Spleen (tissue), 7 donors: ENCODE results near the gene COMMD4.

ENCODE experiments used
- POLR2AphosphoS5 ChIP-seq, 3 donors: sonication (generic); formaldehyde crosslinking; IDR thresholded peaks; one replicate each; pipeline ENCODE4 v1.5.1; 2017; ENCODE audit warnings: antibody characterized with exemption in 3 of 3
- TF ChIP-seq, protein P1 (sequence below), 11 experiments: fragments of 200-600 bp in 7 of 11; fragments of 450-650 bp in 4 of 11; sonication (generic) in 4 of 11; IDR thresholded peaks in 8 of 11; conservative IDR thresholded peaks in 3 of 11; 1 replicate in 7 of 11; 2 replicates in 4 of 11; pipeline versions ENCODE4 v1.4.0 to v1.8.0; 2016 to 2021; ENCODE audit warnings: antibody characterized with exemption in 11 of 11, inconsistent platforms in 4 of 11, mild to moderate bottlenecking in 1 of 11
- donor health status: DM: no; HTN: no; CAD: no; lungs with moderate emphysema.
- donor health status: DM: no; HTN: no; CAD: no.
- donor health status: DM: no; HTN: no; CAD: no.

DNA sequence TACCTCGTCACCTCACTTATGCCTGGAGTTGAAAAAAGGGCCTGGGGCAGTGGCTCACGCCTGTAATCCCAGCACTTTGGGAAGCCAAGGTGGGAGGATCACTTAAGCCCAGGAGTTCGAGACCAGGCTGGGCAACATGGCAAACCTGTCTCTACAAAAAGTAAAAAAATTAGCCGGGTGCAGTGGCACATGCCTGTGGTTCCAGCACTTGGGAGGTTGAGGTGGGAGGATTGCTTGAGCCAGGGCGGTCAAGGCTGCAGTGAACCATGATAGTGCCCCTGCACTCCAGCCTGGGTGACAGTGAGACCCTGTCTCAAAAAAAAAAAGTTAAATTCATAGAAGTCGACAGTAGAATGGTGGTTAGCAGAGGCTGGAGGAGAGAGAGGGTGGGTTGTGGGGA is 6.4 kb downstream of the COMMD4 start:
- TF ChIP-seq, protein P1, sequence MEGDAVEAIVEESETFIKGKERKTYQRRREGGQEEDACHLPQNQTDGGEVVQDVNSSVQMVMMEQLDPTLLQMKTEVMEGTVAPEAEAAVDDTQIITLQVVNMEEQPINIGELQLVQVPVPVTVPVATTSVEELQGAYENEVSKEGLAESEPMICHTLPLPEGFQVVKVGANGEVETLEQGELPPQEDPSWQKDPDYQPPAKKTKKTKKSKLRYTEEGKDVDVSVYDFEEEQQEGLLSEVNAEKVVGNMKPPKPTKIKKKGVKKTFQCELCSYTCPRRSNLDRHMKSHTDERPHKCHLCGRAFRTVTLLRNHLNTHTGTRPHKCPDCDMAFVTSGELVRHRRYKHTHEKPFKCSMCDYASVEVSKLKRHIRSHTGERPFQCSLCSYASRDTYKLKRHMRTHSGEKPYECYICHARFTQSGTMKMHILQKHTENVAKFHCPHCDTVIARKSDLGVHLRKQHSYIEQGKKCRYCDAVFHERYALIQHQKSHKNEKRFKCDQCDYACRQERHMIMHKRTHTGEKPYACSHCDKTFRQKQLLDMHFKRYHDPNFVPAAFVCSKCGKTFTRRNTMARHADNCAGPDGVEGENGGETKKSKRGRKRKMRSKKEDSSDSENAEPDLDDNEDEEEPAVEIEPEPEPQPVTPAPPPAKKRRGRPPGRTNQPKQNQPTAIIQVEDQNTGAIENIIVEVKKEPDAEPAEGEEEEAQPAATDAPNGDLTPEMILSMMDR (IDR thresholded peaks at IDR 0.05 in 8 of 11, conservative IDR thresholded peaks at IDR 0.05 in 3 of 11): no peak
- no peak for TF ChIP-seq POLR2AphosphoS5 (IDR thresholded peaks at IDR 0.05)
